CD4-positive, alpha-beta T cell treated with Interferon alpha-2 for 1 hour (primary cell): Measurements from ENCODE around the gene SERPINA10.

Experiments used
- DNase-seq, 2 donors: peaks; one replicate each; pipeline ENCODE4 v3.0.0-alpha.2; 2020 to 2022

SERPINA10 gene, protein sequence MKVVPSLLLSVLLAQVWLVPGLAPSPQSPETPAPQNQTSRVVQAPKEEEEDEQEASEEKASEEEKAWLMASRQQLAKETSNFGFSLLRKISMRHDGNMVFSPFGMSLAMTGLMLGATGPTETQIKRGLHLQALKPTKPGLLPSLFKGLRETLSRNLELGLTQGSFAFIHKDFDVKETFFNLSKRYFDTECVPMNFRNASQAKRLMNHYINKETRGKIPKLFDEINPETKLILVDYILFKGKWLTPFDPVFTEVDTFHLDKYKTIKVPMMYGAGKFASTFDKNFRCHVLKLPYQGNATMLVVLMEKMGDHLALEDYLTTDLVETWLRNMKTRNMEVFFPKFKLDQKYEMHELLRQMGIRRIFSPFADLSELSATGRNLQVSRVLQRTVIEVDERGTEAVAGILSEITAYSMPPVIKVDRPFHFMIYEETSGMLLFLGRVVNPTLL

DNA sequence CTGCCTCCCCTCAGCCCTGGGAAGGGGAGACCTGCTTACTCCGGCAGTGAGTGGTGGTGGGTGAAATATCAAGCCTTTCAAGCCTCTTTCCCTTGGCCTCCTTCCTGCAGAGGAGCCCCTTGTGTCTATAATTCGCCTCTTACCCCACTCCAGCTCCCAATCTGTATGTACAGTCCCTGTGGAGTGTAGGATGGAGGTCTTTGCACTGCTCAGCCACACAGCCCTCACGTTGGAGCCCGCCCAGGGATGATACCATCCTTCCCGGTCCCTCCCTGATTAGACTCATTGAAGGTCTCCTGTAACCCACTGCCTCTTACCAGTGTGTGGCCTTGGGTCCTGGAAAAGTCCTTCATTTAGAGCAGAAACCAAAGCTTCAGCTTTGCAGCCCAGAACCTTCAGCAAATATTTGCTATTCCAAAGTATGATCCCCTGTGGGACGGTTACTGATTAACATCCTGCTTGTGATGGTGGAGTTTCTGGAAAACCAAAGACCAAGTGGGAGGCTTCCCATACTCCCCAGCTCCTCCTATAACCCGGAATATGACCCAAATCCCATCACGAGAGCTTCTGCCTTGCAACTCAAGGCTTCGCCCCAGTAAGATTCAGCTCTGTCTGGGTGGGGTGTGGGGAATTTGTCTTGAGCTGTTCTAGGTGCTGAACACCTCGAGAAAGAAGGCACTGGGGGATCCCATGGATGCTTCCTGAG, at the start of gene SERPINA10:
Gene SERPINA10, minus strand, starts transcription at position 397 of the 706 bp plus-strand sequence. CDS start 2,675 bp downstream, outside the sequence.
- DNase-seq: no peak

- DNase-seq: no peak
Measured at GRCh38 chr14:94342334-94342934, 49.4 kb upstream of the SERPINA10 start.

DNA sequence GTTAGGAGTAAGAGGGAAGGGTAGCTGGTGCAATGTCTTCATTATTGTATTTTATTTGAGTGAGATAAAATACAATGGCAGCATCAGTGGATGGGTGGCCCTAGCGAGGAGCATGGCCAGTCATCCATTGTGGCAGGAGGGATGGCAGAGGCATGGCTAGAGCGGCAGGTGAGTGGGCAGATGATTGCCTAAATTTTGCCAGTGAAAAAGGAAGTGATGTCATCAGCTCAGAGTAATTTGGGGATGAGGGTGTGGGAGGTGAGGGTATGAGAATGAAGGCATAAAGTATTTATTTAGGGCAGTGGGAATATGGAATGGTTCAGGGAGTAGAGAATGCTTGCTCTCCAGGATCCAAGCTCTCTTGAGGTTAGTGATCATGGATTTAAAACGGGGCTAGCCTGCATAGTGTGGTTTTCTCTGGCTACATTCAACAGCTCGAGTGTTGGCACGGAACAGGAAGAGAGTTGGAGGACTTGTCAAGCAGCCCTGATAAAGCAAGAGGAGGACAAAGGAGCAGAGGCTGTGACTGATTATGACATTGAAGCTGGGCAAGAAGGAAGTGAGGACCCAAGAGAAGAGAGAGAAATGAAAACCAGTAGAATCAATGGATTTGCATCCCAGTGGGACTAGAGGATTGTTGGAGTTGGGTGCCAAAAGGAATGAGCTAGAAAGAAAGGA, 48.7 kb upstream of the SERPINA10 start:
- DNase-seq: no peak

GRCh38 chr14:94340533-94340932, 47.5 kb upstream of the SERPINA10 start:
- no peak for DNase-seq

DNA sequence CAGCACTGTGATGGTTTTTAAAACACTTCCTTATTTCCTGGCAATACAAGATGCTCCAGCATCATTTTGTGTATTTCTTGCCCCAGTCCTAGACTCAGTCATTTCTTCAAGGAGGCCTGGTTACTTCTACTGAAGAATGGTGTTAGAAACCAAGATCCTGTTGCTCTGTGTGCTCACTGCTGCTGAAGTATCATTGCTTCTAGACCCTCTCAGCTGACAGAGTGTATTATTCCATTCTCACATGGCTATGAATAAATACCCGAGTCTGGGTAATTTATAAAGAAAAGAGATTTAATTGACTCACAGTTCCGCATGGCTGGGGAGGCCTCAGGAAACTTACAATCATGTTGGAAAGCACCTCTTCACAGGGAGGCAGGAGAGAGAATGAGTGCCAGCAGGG, 45.0 kb upstream of the SERPINA10 start:
- DNase-seq: no peak

- no peak for DNase-seq
Measured at GRCh38 chr14:94337274-94337673, 44.2 kb upstream of the SERPINA10 start.

DNA sequence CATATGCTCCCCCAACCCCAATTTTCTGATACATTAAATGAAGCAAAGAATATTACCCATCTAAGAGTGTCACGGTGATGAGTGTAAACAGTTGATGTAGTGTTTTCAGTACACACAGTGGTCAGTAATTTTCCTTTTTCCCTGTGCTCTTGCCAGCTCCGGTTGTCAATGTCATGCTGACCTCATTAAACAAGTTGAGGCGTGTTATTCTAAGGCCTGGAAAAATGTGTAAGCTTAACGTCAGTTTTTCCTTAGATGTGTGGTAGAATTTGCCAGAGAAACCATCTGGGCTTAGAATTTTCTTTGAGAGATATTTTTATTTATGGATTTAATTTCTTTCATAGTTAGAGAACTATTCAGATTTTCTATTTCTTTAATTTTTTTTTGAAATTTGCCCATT, 41.8 kb upstream of the SERPINA10 start:
- no peak for DNase-seq

- no peak for DNase-seq
Measured at GRCh38 chr14:94332587-94332986, 39.5 kb upstream of the SERPINA10 start.

DNA sequence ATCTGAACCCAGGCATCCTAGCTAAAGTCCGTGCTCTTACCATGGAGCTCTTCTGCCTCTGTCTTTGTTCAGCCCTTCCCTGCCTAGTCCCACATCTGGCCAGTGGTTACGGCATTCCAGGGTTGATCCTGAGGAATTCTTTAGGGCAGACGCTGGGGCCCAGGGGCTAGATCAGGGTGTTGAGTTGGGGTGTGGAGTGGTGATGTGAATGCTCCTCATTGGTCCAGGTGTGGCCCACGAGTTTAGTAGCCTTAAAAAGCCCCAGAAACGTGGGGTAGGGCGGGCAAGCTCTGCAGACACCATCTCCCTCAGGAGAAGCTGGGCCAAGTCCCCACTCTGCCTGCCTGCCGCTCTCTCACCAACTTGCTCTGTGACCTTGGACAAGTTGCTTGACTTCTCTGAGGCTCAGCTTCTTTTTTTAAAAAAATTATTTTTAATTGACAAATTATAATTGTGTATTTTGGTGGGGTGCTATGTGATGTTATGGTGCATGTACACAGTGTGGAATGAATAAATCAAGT, 39.1 kb upstream of the SERPINA10 start:
- no peak for DNase-seq

DNA sequence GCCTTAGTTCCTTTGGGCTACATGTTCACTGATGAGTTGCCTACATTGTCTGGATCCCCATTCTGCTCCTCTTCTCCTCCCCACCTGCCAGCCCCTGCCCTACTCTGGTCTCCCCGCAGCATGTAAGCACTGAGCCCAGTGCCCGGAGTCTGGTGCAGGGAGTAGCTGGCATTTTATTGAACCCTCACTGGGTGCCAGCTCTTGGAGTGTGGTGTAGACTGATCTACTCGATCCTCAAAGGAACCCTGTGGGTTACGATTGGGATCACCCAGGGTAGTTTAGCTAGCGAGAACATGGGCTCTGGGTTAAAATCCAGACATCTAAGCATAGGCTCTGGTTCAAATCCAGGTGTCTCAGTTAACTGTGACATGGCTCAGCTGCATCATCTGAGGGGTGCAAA, 38.4 kb upstream of the SERPINA10 start:
- no peak for DNase-seq

DNA sequence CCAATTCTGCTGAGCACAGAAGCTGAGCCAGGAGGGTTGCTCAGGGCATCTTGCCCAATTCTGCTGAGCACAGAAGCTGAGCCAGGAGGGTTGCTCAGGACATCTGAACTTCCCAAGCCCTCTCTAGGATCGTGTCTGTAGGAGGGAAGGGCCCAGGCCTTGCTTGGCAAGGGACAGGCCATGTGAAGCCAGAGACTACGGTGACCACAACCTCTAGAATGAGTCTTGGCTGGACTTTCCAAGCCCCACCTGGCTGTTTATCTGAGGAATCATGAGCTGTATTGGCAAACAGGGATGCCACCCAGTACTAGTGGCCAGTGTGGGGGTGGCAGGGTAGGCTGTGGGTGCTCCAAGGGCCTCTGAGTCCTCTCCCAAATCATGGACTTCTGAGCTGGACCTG, 37.8 kb upstream of the SERPINA10 start:
- no peak for DNase-seq

DNA sequence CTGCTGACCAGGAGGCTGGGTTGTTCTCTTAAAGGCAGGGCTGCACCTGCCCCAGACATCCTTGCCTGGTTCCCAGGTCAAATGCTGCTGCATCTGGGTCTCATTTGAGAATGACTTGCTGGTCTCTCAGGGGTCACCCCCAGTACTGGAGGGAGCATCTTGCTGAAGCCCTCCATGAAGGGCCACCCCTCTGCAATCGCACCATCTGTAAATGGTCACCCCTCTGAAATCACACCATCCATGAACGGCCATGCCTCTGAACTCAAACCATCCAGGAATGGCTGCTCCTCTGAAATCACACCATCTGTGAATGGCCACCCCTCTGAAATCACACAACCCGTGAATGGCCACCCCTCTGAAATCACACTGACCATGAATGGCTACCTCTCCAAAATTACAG, 37.4 kb upstream of the SERPINA10 start:
- DNase-seq: no peak

- DNase-seq: no peak
Measured at GRCh38 chr14:94329857-94330256, 36.8 kb upstream of the SERPINA10 start.

DNA sequence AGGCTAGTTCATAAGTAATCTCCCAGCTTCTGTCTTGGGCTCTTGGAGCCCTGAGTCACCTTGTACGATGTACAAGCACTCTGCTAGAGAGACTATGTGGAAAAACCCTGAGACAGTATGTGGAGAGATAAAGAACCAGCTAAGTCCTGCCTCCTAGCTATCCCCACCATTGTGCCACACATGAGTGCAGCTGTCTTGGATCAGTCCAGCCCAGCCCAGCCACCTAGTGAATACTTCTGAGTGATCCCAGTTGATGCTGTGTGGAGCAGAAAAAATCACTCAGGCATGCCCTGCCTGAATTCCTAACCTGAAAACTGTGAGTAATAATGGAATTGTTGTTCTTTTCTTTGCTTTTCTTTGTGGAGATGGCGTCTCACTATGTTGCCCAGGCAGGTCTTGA, 35.1 kb upstream of the SERPINA10 start:
- DNase-seq: no peak

DNA sequence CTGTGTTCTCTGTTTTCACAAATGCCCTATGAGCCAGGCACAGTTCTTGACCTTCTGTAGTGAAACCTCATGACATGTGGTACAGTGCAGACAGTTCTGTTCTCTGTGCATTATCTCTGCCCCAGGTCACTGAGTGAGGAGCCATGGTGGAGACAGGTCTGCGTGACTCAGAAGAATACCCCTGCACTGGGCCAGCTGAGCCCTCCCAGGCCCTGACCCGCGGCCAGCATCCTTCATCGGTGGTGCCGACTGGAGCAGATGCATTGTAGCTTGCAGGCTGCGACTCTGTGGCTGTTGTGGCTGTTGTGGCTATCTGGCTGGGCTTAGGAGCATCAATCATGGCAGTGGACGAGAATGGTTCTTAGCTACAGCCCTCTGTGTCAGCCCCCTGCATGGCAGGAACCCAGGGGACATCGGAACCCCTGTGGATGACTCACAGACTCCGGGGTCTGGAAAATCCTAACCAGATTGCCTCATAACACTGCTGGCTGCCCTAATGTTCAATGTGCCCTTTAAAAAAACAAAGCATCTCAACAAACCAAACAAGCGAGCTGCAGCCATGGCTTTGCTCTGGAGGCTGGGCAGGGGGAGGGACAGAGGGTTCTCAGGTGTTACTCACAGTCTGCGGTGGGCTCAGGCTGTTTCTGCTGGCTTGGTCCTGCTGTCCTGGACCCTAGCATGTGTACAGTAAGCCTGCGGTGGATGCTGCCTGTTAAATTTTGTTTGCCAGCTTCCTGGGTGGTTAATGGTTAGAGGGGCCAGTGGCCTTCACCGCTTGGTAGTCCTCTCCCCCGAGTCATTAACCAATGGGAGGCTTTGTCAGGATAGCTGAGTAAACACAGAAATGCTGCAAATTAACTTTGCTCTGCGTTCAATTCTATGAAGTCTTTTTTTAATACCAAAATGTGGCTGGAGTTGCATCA, 29.8 kb upstream of the SERPINA10 start, which contains the start of gene SERPINA6:
Gene SERPINA6, minus strand, starts transcription at position 689 of the 923 bp plus-strand sequence. CDS start 8,688 bp downstream, outside the sequence.
- no peak for DNase-seq

GRCh38 chr14:94321421-94322271, 28.6 kb upstream of the SERPINA10 start:
- DNase-seq: no peak

GRCh38 chr14:94320243-94320642, 27.2 kb upstream of the SERPINA10 start:
- DNase-seq: no peak

DNA sequence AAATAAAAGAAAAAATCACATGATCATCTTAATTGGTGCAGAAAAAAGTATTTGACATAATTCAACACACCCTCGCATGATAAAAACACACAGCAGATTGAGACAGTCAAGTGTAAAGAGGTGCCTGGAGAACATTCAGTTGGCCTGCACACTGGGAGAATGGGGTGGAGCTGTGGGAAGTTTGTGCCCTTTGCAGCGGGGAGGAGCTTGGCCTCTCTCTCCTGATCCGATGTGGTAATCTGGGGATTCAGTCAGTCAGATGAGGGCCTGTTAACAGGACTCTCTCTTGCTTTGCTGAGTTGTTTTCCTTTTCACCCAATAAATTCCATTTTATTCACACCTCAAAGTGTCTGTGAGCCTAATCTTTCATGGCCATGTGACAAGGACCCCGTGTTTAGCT, 24.2 kb upstream of the SERPINA10 start:
- DNase-seq: no peak

DNA sequence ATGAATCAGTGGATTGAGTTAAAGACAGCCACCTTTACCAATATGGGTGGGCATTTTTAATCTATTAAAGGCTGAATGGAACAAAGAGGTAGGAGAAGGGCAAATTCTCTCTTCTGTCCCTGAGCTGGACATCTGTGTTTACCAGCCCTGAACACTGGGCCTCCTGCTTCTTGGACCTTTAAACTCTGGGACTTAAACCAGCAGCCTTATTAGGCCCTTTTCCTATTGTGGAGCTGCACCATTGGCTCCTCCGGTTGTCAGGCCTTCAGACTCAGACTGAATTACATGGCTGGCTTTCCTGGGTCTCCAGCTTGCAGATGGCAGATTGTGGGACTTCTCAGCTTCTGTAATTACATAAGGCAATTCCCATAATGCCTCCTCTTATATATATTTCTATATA, 23.6 kb upstream of the SERPINA10 start:
- no peak for DNase-seq

DNA sequence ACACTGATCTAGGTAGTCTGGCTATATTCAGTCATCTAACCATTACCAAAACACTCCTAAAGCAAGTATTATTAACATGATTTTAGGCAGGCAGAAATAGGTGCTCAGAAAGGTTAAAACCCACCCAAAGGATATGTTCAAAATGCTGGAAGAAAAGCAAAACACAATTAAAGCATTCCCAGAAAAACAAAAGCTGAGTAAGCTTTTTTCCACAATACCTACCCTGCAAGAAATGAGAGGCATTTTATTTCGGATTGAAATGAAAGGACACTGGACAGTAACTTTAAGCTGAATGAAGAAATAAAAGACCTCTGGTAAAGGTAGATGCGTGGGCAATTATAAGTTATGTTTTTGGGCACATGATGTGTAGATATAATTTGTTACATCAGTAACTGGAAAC, 21.8 kb upstream of the SERPINA10 start:
- DNase-seq: no peak
